Measurements from ENCODE around the gene ATP8B4. TPM values are rescaled to one million over a fixed set of nuclear protein-coding genes. Genes with fewer than 3 reads are reported as not detected.

Gene ATP8B4
- polyA plus RNA-seq, 3 donors: 6.1 to 9.6 (median 6.8) TPM

DNA sequence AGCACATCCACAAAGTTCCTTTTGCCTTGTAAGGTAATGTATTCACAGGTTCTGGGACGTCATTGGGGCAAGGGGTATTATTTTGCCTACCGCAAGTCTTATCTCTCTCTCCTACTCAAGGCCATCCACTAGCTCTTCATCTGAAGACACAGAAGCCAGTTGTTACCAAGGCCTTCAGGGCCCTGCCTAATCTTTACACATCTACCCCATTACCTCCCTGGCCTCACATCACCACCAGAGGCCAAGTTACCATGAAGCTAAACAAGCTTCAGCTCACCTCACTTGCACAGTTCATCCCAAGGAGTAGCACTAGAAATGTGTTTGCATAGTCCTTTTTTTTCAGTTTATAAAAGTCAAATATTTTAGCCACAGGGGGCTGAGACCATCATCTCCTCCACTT, 34.1 kb downstream of the ATP8B4 start:
- Histone ChIP-seq H3K9ac (ENCODE audit: insufficient read depth, low read length, poor library complexity, severe bottlenecking) (no peak overlapping the region), H3K27ac (ENCODE audit: low read depth in 1 of 2, low read length in 2 of 2) (peak overlapping the region in 1 of 2 donors; percentile 46), H3K9me3 (replicated peaks in 1 of 2; ENCODE audit: control insufficient read depth in 1 of 2, insufficient read depth in 1 of 2, low read length in 2 of 2) (peaks cover 0 to 2% of the 10 kb centered on the region in 2 donors), H3K4me1 (ENCODE audit: control insufficient read depth in 1 of 2, insufficient read depth in 2 of 2, low read length in 2 of 2) (peaks cover 2 to 12% of the 10 kb centered on the region in 2 donors), H4K20me1 (ENCODE audit: insufficient read depth, low read length) (no peaks in the 10 kb centered on the region), H3K36me3 (replicated peaks in 1 of 2; ENCODE audit: control insufficient read depth in 1 of 2, insufficient read depth in 2 of 2, low read length in 2 of 2) (no peaks in the 10 kb centered on the region), H3K4me3 (replicated peaks in 1 of 3; ENCODE audit: low read depth in 2 of 3, low read length in 3 of 3) (no peak overlapping the region), H3K4me2 (replicated peaks; ENCODE audit: extremely low read depth, low read length, poor library complexity, severe bottlenecking) (no peak overlapping the region), H3K79me2 (ENCODE audit: insufficient read depth, low read length) (peaks cover 82% of the 10 kb centered on the region), H2AFZ (ENCODE audit: insufficient read depth, low read depth, low read length, poor library complexity, severe bottlenecking) (no peak overlapping the region), H3K27me3 (ENCODE audit: control insufficient read depth in 2 of 2, insufficient read depth in 2 of 2, low read length in 2 of 2) (no peaks in the 10 kb centered on the region)
- intact Hi-C loops (cut with micrococcal nuclease): no loop called here
- 90% methylated on average over 2 of the region's 2 CpGs for WGBS (ENCODE audit: insufficient coverage)
- peaks cover 39% of the 10 kb centered on the region for H3K4me1 Mint-ChIP-seq
- H3K36me3 Mint-ChIP-seq: peaks cover 10 to 23% of the 10 kb centered on the region in 2 donors
- no peak for DNase-seq
- peaks cover 0 to 4% (median 0%) of the 10 kb centered on the region in 7 donors for H3K9me3 Mint-ChIP-seq
- TF ChIP-seq, protein P1, sequence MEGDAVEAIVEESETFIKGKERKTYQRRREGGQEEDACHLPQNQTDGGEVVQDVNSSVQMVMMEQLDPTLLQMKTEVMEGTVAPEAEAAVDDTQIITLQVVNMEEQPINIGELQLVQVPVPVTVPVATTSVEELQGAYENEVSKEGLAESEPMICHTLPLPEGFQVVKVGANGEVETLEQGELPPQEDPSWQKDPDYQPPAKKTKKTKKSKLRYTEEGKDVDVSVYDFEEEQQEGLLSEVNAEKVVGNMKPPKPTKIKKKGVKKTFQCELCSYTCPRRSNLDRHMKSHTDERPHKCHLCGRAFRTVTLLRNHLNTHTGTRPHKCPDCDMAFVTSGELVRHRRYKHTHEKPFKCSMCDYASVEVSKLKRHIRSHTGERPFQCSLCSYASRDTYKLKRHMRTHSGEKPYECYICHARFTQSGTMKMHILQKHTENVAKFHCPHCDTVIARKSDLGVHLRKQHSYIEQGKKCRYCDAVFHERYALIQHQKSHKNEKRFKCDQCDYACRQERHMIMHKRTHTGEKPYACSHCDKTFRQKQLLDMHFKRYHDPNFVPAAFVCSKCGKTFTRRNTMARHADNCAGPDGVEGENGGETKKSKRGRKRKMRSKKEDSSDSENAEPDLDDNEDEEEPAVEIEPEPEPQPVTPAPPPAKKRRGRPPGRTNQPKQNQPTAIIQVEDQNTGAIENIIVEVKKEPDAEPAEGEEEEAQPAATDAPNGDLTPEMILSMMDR (IDR thresholded peaks at IDR 0.05): no peak
- H3K27me3 Mint-ChIP-seq (ENCODE audit: low read depth in 3 of 3): no peaks in the 10 kb centered on the region
- no peak overlapping the region for H3K4me3 Mint-ChIP-seq
- peak overlapping the region; percentile 2 to 86 (median 49) for H3K27ac Mint-ChIP-seq

DNA sequence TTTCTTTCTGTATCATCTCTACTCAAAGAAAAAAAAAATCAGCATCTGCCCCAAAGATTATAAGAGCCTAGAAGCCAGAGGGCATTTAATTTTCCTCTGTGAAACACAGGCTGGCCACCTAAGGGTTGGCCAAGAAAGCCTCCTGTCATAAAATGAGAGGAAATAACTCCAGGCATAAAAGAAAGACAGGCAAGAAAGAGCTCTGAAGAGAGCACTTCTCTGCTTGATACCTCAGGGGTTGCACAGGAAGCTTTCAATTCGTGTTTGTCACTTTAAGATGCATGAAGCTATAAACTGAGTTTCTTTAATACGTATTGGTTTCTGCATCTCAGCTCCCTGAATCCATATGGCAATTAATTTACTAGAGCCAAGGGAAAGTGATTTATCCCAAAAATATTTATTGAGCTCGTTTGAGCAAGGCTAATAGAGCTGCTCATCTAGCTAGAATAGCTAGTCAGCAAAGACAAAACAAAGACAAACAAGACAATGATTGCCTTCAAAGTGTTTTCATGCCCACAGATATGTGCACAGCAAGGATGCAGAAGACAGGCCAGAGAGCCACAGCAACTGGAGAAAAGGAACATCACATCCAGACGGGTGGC, 35.5 kb downstream of the ATP8B4 start:
- Histone ChIP-seq H3K4me3 (replicated peaks in 1 of 3; ENCODE audit: low read depth in 2 of 3, low read length in 3 of 3) (no peak overlapping the region), H3K36me3 (replicated peaks in 1 of 2; ENCODE audit: control insufficient read depth in 1 of 2, insufficient read depth in 2 of 2, low read length in 2 of 2) (no peaks in the 10 kb centered on the region), H3K4me2 (replicated peaks; ENCODE audit: extremely low read depth, low read length, poor library complexity, severe bottlenecking) (no peak overlapping the region), H3K9me3 (replicated peaks in 1 of 2; ENCODE audit: control insufficient read depth in 1 of 2, insufficient read depth in 1 of 2, low read length in 2 of 2) (no peaks in the 10 kb centered on the region), H4K20me1 (ENCODE audit: insufficient read depth, low read length) (no peaks in the 10 kb centered on the region), H3K27me3 (ENCODE audit: control insufficient read depth in 2 of 2, insufficient read depth in 2 of 2, low read length in 2 of 2) (no peaks in the 10 kb centered on the region), H3K27ac (ENCODE audit: low read depth in 1 of 2, low read length in 2 of 2) (peak overlapping the region in 1 of 2 donors; percentile 46), H3K9ac (ENCODE audit: insufficient read depth, low read length, poor library complexity, severe bottlenecking) (no peak overlapping the region), H3K4me1 (ENCODE audit: control insufficient read depth in 1 of 2, insufficient read depth in 2 of 2, low read length in 2 of 2) (no peaks in the 10 kb centered on the region), H2AFZ (ENCODE audit: insufficient read depth, low read depth, low read length, poor library complexity, severe bottlenecking) (no peak overlapping the region), H3K79me2 (ENCODE audit: insufficient read depth, low read length) (peaks cover 83% of the 10 kb centered on the region)
- no peak for DNase-seq
- Mint-ChIP-seq H3K27ac (peak overlapping the region in 6 of 7 donors; percentile 32 to 79 (median 69)), H3K27me3 (ENCODE audit: low read depth in 3 of 3) (no peaks in the 10 kb centered on the region), H3K4me3 (no peak overlapping the region), H3K36me3 (peaks cover 7 to 24% of the 10 kb centered on the region in 2 donors), H3K9me3 (no peaks in the 10 kb centered on the region), H3K4me1 (peaks cover 28% of the 10 kb centered on the region)
- TF ChIP-seq, protein P1 (IDR thresholded peaks at IDR 0.05): no peak
- intact Hi-C loops (cut with micrococcal nuclease): no loop called here
- 36% methylated on average over 2 of the region's 4 CpGs for WGBS (ENCODE audit: insufficient coverage)

Measured in CD14-positive monocyte (primary cell).